Fibroblast of lung (primary cell): ENCODE measurements around the gene MYOM1. TPM values are rescaled to one million over a fixed set of nuclear protein-coding genes. Genes with fewer than 3 reads are reported as not detected.

Experiments
- DNase-seq, 2 donors: peaks; one replicate each; pipeline versions ENCODE4 v3.0.0 to v3.0.0-alpha.2; 2010; ENCODE audit warnings: low read depth in 2 of 2
- H2AFZ ChIP-seq: 2 replicates; pipeline ENCODE4 v1.5.1; 2012; ENCODE audit warnings: low read length, control low read depth, inconsistent platforms
- H3K27ac ChIP-seq: 2 replicates; pipeline ENCODE4 v1.5.1; 2011; ENCODE audit warnings: low read length, control low read depth; ENCODE audit not compliant: insufficient read depth
- H3K27me3 ChIP-seq: 2 replicates; pipeline ENCODE4 v1.5.1; 2011; ENCODE audit warnings: mild to moderate bottlenecking, low read length; ENCODE audit not compliant: control insufficient read depth, insufficient read depth
- H3K36me3 ChIP-seq: 2 replicates; pipeline ENCODE4 v1.5.1; 2011; ENCODE audit warnings: low read length; ENCODE audit not compliant: control insufficient read depth, insufficient read depth
- H3K4me1 ChIP-seq: 2 replicates; pipeline ENCODE4 v1.5.1; 2011; ENCODE audit warnings: low read length; ENCODE audit not compliant: control insufficient read depth, insufficient read depth; ENCODE audit errors: extremely low read depth
- H3K4me2 ChIP-seq: 2 replicates; pipeline ENCODE4 v1.5.1; 2011; ENCODE audit warnings: low read length, control low read depth; ENCODE audit not compliant: insufficient read depth; ENCODE audit errors: extremely low read depth
- H3K4me3 ChIP-seq, 4 experiments: fragments of 200-600 bp in 1 of 4; sonication (generic) in 1 of 4; replicated peaks in 1 of 4; 2 replicates each; pipeline ENCODE4 v1.5.1; 2011 to 2016; ENCODE audit warnings: low read length in 4 of 4, low read depth in 3 of 4, mild to moderate bottlenecking in 3 of 4, control low read depth in 2 of 4, inconsistent platforms in 1 of 4, mixed read lengths in 1 of 4; ENCODE audit not compliant: insufficient read depth in 1 of 4; ENCODE audit errors: control extremely low read depth in 1 of 4
- H3K79me2 ChIP-seq: 2 replicates; pipeline ENCODE4 v1.5.1; 2012; ENCODE audit warnings: mild to moderate bottlenecking, low read length, inconsistent platforms; ENCODE audit not compliant: control insufficient read depth, insufficient read depth
- H3K9ac ChIP-seq: 2 replicates; pipeline ENCODE4 v1.5.1; 2011; ENCODE audit warnings: mild to moderate bottlenecking, low read length, control low read depth; ENCODE audit not compliant: insufficient read depth
- H3K9me3 ChIP-seq: 2 replicates; pipeline ENCODE4 v1.5.1; 2012; ENCODE audit warnings: low read depth, low read length; ENCODE audit not compliant: control insufficient read depth, insufficient read depth
- H4K20me1 ChIP-seq: 2 replicates; pipeline ENCODE4 v1.5.1; 2011; ENCODE audit warnings: low read length; ENCODE audit not compliant: control insufficient read depth, insufficient read depth; ENCODE audit errors: extremely low read depth
- CTCF ChIP-seq, 2 donors: IDR thresholded peaks in 1 of 2; conservative IDR thresholded peaks in 1 of 2; 1 replicate in 1 of 2; 2 replicates in 1 of 2; pipeline ENCODE4 v1.5.1; 2011 to 2012; ENCODE audit warnings: low read length in 2 of 2, control low read depth in 1 of 2, inconsistent platforms in 1 of 2, low read depth in 1 of 2, mild to moderate bottlenecking in 1 of 2
- EZH2 ChIP-seq: IDR thresholded peaks from 2 replicates; pipeline ENCODE4 v1.5.1; 2012; ENCODE audit warnings: low read length, control low read depth, mild to moderate bottlenecking; ENCODE audit errors: missing control alignments
- polyA plus RNA-seq, 2 donors: library from polyadenylated mRNA; depleted of rRNA in 1 of 2; stranded (reverse) in 1 of 2; unstranded in 1 of 2; fragments of >200 nt; gene quantifications; 2 replicates each; pipeline ENCODE4 v1.2.1, GENCODE V29; 2011 to 2012; ENCODE audit warnings: missing spikeins in 1 of 2
- total RNA-seq: library from RNA; depleted of rRNA; stranded (reverse); fragments of >200 nt; gene quantifications from 2 replicates; pipeline ENCODE4 v1.2.1, GENCODE V29; 2014

The MYOM1 gene
- total and polyA plus RNA-seq, 2 donors (not counting 1 experiment from before 2014, with no cell fraction given) = 0.07 to 0.83 TPM

GRCh38 chr18:3230401-3231334, 10.9 kb upstream of the MYOM1 start:
- H3K4me3 ChIP-seq = no peak overlapping the region
- no peaks in the 10 kb centered on the region for H3K79me2 ChIP-seq
- TF ChIP-seq CTCF (conservative IDR thresholded peaks at IDR 0.05 in 1 of 2, IDR thresholded peaks at IDR 0.05 in 1 of 2; ENCODE audit: low read depth in 1 of 2, low read length in 2 of 2) (no peak), EZH2 (no peak)
- H4K20me1 ChIP-seq = no peaks in the 10 kb centered on the region
- H3K27ac ChIP-seq = no peak overlapping the region
- H3K9ac ChIP-seq = no peak overlapping the region
- H3K9me3 ChIP-seq = no peaks in the 10 kb centered on the region
- H3K27me3 ChIP-seq = no peaks in the 10 kb centered on the region
- H3K4me1 ChIP-seq = no peaks in the 10 kb centered on the region
- peak in 1 of 2 donors; percentile 68 for DNase-seq
- no peak overlapping the region for H3K4me2 ChIP-seq
- no peak overlapping the region for H2AFZ ChIP-seq
- H3K36me3 ChIP-seq = no peaks in the 10 kb centered on the region

GRCh38 chr18:3226048-3226447, 6.3 kb upstream of the MYOM1 start:
- no peaks in the 10 kb centered on the region for H3K36me3 ChIP-seq
- no peak overlapping the region for H3K4me3 ChIP-seq
- TF ChIP-seq CTCF (conservative IDR thresholded peaks at IDR 0.05 in 1 of 2, IDR thresholded peaks at IDR 0.05 in 1 of 2; ENCODE audit: low read depth in 1 of 2, low read length in 2 of 2) (no peak), EZH2 (no peak)
- H3K27ac ChIP-seq = no peak overlapping the region
- H3K79me2 ChIP-seq = no peaks in the 10 kb centered on the region
- H2AFZ ChIP-seq = no peak overlapping the region
- H3K9me3 ChIP-seq = no peaks in the 10 kb centered on the region
- H4K20me1 ChIP-seq = no peaks in the 10 kb centered on the region
- H3K4me2 ChIP-seq = no peak overlapping the region
- H3K4me1 ChIP-seq = no peaks in the 10 kb centered on the region
- no peak overlapping the region for H3K9ac ChIP-seq
- no peaks in the 10 kb centered on the region for H3K27me3 ChIP-seq
- DNase-seq = no peak

GRCh38 chr18:3225588-3225987, 5.8 kb upstream of the MYOM1 start:
- Histone ChIP-seq H3K27me3 (no peaks in the 10 kb centered on the region), H3K79me2 (no peaks in the 10 kb centered on the region), H3K9ac (no peak overlapping the region), H3K9me3 (no peaks in the 10 kb centered on the region), H3K4me2 (no peak overlapping the region), H4K20me1 (no peaks in the 10 kb centered on the region), H3K27ac (no peak overlapping the region), H2AFZ (no peak overlapping the region), H3K4me1 (no peaks in the 10 kb centered on the region), H3K36me3 (no peaks in the 10 kb centered on the region), H3K4me3 (no peak overlapping the region)
- TF ChIP-seq CTCF (conservative IDR thresholded peaks at IDR 0.05 in 1 of 2, IDR thresholded peaks at IDR 0.05 in 1 of 2; ENCODE audit: low read depth in 1 of 2, low read length in 2 of 2) (no peak), EZH2 (no peak)
- no peak for DNase-seq
